H1 (cell line): ENCODE measurements around the gene SIX4. TPM values are rescaled to one million over a fixed set of nuclear protein-coding genes. Genes with fewer than 3 reads are reported as not detected.

ENCODE experiments used
- ASH2L ChIP-seq: fragments of 200-600, 300-600 bp; sonication (generic); IDR thresholded peaks from one replicate; pipeline ENCODE4 v1.7.1; 2017; ENCODE audit warnings: low read length
- CEBPB ChIP-seq: IDR thresholded peaks from 2 replicates; pipeline ENCODE4 v1.6.1; 2012; ENCODE audit warnings: low read depth, low read length
- CREB1 ChIP-seq: IDR thresholded peaks from 2 replicates; pipeline ENCODE4 v1.6.1; 2012; ENCODE audit warnings: inconsistent platforms
- HDAC2 ChIP-seq, 2 experiments: fragments of 300-600 bp in 1 of 2; sonication (generic) in 1 of 2; IDR thresholded peaks; 2 replicates each; pipeline ENCODE4 v1.6.1; 2011 to 2012; ENCODE audit warnings: low read depth in 2 of 2, low read length in 2 of 2, mild to moderate bottlenecking in 2 of 2, moderate library complexity in 2 of 2, borderline replicate concordance in 1 of 2, inconsistent platforms in 1 of 2
- KDM4A ChIP-seq: IDR thresholded peaks from one replicate; pipeline ENCODE4 v1.7.1; 2012; ENCODE audit warnings: low read depth, mild to moderate bottlenecking, moderate library complexity, low read length, inconsistent platforms; ENCODE audit not compliant: severe bottlenecking
- KDM5A ChIP-seq: fragments of 200-600 bp; IDR thresholded peaks from 2 replicates; pipeline ENCODE4 v1.7.1; 2012; ENCODE audit warnings: mild to moderate bottlenecking, low read length, inconsistent platforms, mixed read lengths
- MAX ChIP-seq: IDR thresholded peaks from 2 replicates; pipeline ENCODE4 v1.6.1; 2012; ENCODE audit warnings: inconsistent platforms
- NRF1 ChIP-seq: IDR thresholded peaks from 2 replicates; pipeline ENCODE4 v1.6.1; 2011; ENCODE audit warnings: mild to moderate bottlenecking, low read depth, low read length, improper control_type of control experiment
- PHF8 ChIP-seq: fragments of 200-600 bp; sonication (generic); conservative IDR thresholded peaks from 2 replicates; pipeline ENCODE4 v1.7.1; 2012; ENCODE audit warnings: low read depth, mild to moderate bottlenecking, inconsistent platforms, low read length, moderate library complexity
- POLR2A ChIP-seq, 2 experiments: IDR thresholded peaks; 1 replicate in 1 of 2; 2 replicates in 1 of 2; pipeline ENCODE4 v1.6.1; 2011; ENCODE audit warnings: low read depth in 2 of 2, low read length in 2 of 2, mild to moderate bottlenecking in 2 of 2; ENCODE audit errors: control extremely low read depth in 1 of 2
- POU5F1 ChIP-seq: IDR thresholded peaks from 2 replicates; pipeline ENCODE4 v1.6.1; 2011; ENCODE audit warnings: low read depth, mild to moderate bottlenecking, low read length, moderate library complexity
- RAD21 ChIP-seq, 2 experiments: IDR thresholded peaks in 1 of 2; conservative IDR thresholded peaks in 1 of 2; 2 replicates each; pipeline ENCODE4 v1.6.1; 2011; ENCODE audit warnings: low read depth in 2 of 2, low read length in 2 of 2, improper control_type of control experiment in 1 of 2, inconsistent platforms in 1 of 2, mild to moderate bottlenecking in 1 of 2, moderate library complexity in 1 of 2
- RBBP5 ChIP-seq: IDR thresholded peaks from 2 replicates; pipeline ENCODE4 v1.7.1; 2012; ENCODE audit warnings: low read depth, mild to moderate bottlenecking, inconsistent platforms, low read length, moderate library complexity, borderline replicate concordance
- ZNF274 ChIP-seq: IDR thresholded peaks from 2 replicates; pipeline ENCODE4 v1.7.0; 2012; ENCODE audit warnings: low read length, borderline replicate concordance; ENCODE audit errors: extremely low read depth
- polyA plus RNA-seq, 7 experiments: library from polyadenylated mRNA; depleted of rRNA in 3 of 7; stranded (reverse) in 5 of 7; unstranded in 2 of 7; fragments of >200 nt in 5 of 7; fragments of 200-250 nt in 2 of 7; gene quantifications; 1 replicate in 5 of 7; 2 replicates in 1 of 7; 4 replicates in 1 of 7; pipeline versions ENCODE4 v1.2.1 to v1.2.3, GENCODE V29; 2011 to 2013; ENCODE audit warnings: missing spikeins in 2 of 7, mixed read lengths in 2 of 7
- total RNA-seq: library from RNA; stranded (reverse); fragmentation: NEBNext Ultra II Directional; extraction: Animal tissue kit (Norgen Biotek cat#: 25700); gene quantifications from 2 replicates; pipeline ENCODE4 v1.2.1, GENCODE V29; 2021

The SIX4 gene
- total and polyA plus RNA-seq, 2 of the 8 experiments (the other 6 are each of a cell fraction or from before 2014, with no cell fraction given), result 9.0 to 38.9 TPM

GRCh38 chr14:60723116-60723906 lies 840 bp downstream of the SIX4 start (continued):
- TF ChIP-seq ASH2L (peak; percentile 9), HDAC2 (IDR thresholded peaks at IDR 0.05; ENCODE audit: borderline replicate concordance in 1 of 2, low read depth in 2 of 2, low read length in 2 of 2) (no peak), POU5F1 (no peak), ZNF274 (no peak), MAX (no peak; the same call in 1 of the 2 replicates), POLR2A (IDR thresholded peaks at IDR 0.05; ENCODE audit: control extremely low read depth in 1 of 2, low read depth in 2 of 2, low read length in 2 of 2) (peak in 1 of 2 experiments; percentile 63; a peak in 2 of 3 replicates), RAD21 (IDR thresholded peaks at IDR 0.05 in 1 of 2, conservative IDR thresholded peaks at IDR 0.05 in 1 of 2; ENCODE audit: low read depth in 2 of 2, low read length in 2 of 2) (no peak; a peak in 1 of 4 replicates), RBBP5 (peak; percentile 86; the same call in 1 of the 2 replicates), PHF8 (peak; percentile 7; the same call in 1 of the 2 replicates), KDM4A (peak; percentile 81), CREB1 (no peak), CEBPB (no peak), KDM5A (no peak), NRF1 (no peak)
